H1 (cell line): ENCODE measurements around the gene VARS2. TPM values are rescaled to one million over a fixed set of nuclear protein-coding genes. Genes with fewer than 3 reads are reported as not detected.

Source experiments
- CTCF ChIA-PET: fragments of 300-600 bp; sonication (Branson Sonifier 250); formaldehyde crosslinking; loops from one replicate; lab custom pipeline; 2021; ENCODE audit not compliant: partially characterized antibody; lab: Charles Lee
- POLR2A ChIA-PET: fragments of 300-600 bp; sonication (Branson Sonifier 250); formaldehyde crosslinking; loops from one replicate; lab custom pipeline; 2021; ENCODE audit warnings: inconsistent platforms; ENCODE audit not compliant: partially characterized antibody; lab: Charles Lee
- DNase-seq, 2 experiments: peaks; one replicate each; pipeline versions ENCODE4 v3.0.0 to v3.0.0-alpha.2; 2010 to 2022; ENCODE audit warnings: low spot score in 2 of 2, low read depth in 1 of 2, mixed read lengths in 1 of 2
- FAIRE-seq: peaks from 2 replicates; lab custom pipeline; 2011; peaks lifted over from hg19 to GRCh38; lab: Jason Lieb, UNC
- H2AFZ ChIP-seq: 2 replicates; pipeline ENCODE4 v1.8.1; 2012; ENCODE audit warnings: low read length, inconsistent platforms
- H2AK5ac ChIP-seq: 2 replicates; pipeline ENCODE4 v1.6.1; 2013; ENCODE audit warnings: low read depth, low read length
- H2BK120ac ChIP-seq: replicated peaks from 2 replicates; pipeline ENCODE3; 2013; ENCODE audit warnings: low read depth, low read length, inconsistent platforms
- H2BK12ac ChIP-seq: 2 replicates; pipeline ENCODE4 v1.6.1; 2013; ENCODE audit warnings: low read depth, low read length
- H2BK15ac ChIP-seq: 2 replicates; pipeline ENCODE4 v1.6.1; 2013; ENCODE audit warnings: low read length
- H2BK20ac ChIP-seq: 2 replicates; pipeline ENCODE4 v1.6.1; 2013; ENCODE audit warnings: low read length
- H2BK5ac ChIP-seq: 2 replicates; pipeline ENCODE4 v1.6.1; 2013; ENCODE audit warnings: low read depth, low read length
- H3K14ac ChIP-seq: 2 replicates; pipeline ENCODE4 v1.6.1; 2013; ENCODE audit warnings: inconsistent platforms; ENCODE audit not compliant: insufficient read length
- H3K18ac ChIP-seq: 2 replicates; pipeline ENCODE4 v1.6.1; 2013; ENCODE audit warnings: low read length; ENCODE audit errors: extremely low read depth
- H3K23ac ChIP-seq: 2 replicates; pipeline ENCODE4 v1.6.1; 2013; ENCODE audit warnings: inconsistent platforms; ENCODE audit not compliant: insufficient read length
- H3K23me2 ChIP-seq: 2 replicates; pipeline ENCODE4 v1.6.1; 2013; ENCODE audit warnings: low read depth, low read length
- H3K27ac ChIP-seq: 2 replicates; pipeline ENCODE4 v1.6.1; 2011; ENCODE audit warnings: low read depth, low read length, inconsistent platforms
- H3K27me3 ChIP-seq, 4 experiments: replicated peaks in 1 of 4; 1 replicate in 1 of 4; 2 replicates in 3 of 4; pipeline versions ENCODE4 v1.6.1 to v1.8.1; 2011 to 2013; ENCODE audit warnings: low read length in 3 of 4, mild to moderate bottlenecking in 3 of 4, inconsistent platforms in 2 of 4, mixed read lengths in 2 of 4, moderate library complexity in 1 of 4; ENCODE audit not compliant: control insufficient read depth in 3 of 4, insufficient read depth in 3 of 4; ENCODE audit errors: extremely low read depth in 1 of 4
- H3K36me3 ChIP-seq, 4 experiments: 2 replicates each; pipeline versions ENCODE4 v1.6.1 to v1.8.1; 2011 to 2013; ENCODE audit warnings: mild to moderate bottlenecking in 4 of 4, low read length in 3 of 4, moderate library complexity in 2 of 4, control low read depth in 1 of 4, inconsistent platforms in 1 of 4; ENCODE audit not compliant: insufficient read depth in 4 of 4, control insufficient read depth in 2 of 4
- H3K4ac ChIP-seq: replicated peaks from 2 replicates; pipeline ENCODE3; 2013; ENCODE audit warnings: low read length, low read depth, mixed read lengths, inconsistent platforms; ENCODE audit not compliant: insufficient read length
- H3K4me1 ChIP-seq, 4 experiments: replicated peaks in 1 of 4; 1 replicate in 1 of 4; 2 replicates in 3 of 4; pipeline versions ENCODE4 v1.6.1 to v1.8.1; 2011 to 2013; ENCODE audit warnings: low read length in 3 of 4, inconsistent platforms in 2 of 4, mixed read lengths in 1 of 4; ENCODE audit not compliant: insufficient read depth in 4 of 4, control insufficient read depth in 3 of 4
- H3K4me2 ChIP-seq, 2 experiments: 2 replicates each; pipeline versions ENCODE4 v1.6.1 to v1.8.1; 2011 to 2013; ENCODE audit warnings: low read depth in 2 of 2, low read length in 2 of 2, control low read depth in 1 of 2, inconsistent platforms in 1 of 2, mild to moderate bottlenecking in 1 of 2; ENCODE audit not compliant: insufficient read depth in 1 of 2
- H3K4me3 ChIP-seq, 4 experiments: fragments of 200-600, 300-600 bp in 1 of 4; sonication (generic), shearing (Covaris generic), sonication (Bioruptor Twin) in 1 of 4; 2 replicates each; pipeline versions ENCODE4 v1.5.1 to v1.8.1; 2011 to 2016; ENCODE audit warnings: low read length in 4 of 4, low read depth in 3 of 4, control low read depth in 2 of 4, inconsistent platforms in 2 of 4, mild to moderate bottlenecking in 2 of 4, mixed read lengths in 1 of 4, moderate library complexity in 1 of 4; ENCODE audit not compliant: insufficient read depth in 2 of 4; ENCODE audit errors: extremely low read depth in 1 of 4
- H3K56ac ChIP-seq: replicated peaks from 2 replicates; pipeline ENCODE3; 2013; ENCODE audit warnings: low read depth, mild to moderate bottlenecking, mixed read lengths, low read length, inconsistent platforms; ENCODE audit not compliant: insufficient read length
- H3K79me1 ChIP-seq: 2 replicates; pipeline ENCODE4 v1.6.1; 2013; ENCODE audit warnings: low read depth, low read length, control low read depth
- H3K79me2 ChIP-seq, 2 experiments: 2 replicates each; pipeline versions ENCODE4 v1.6.1 to v1.8.1; 2012 to 2013; ENCODE audit warnings: low read length in 2 of 2, mild to moderate bottlenecking in 2 of 2, inconsistent platforms in 1 of 2; ENCODE audit not compliant: insufficient read depth in 2 of 2, control insufficient read depth in 1 of 2
- H3K9ac ChIP-seq, 4 experiments: replicated peaks in 1 of 4; 1 replicate in 1 of 4; 2 replicates in 3 of 4; pipeline versions ENCODE4 v1.6.1 to v1.8.1; 2011 to 2013; ENCODE audit warnings: low read depth in 3 of 4, low read length in 3 of 4, control low read depth in 2 of 4, mild to moderate bottlenecking in 2 of 4, moderate library complexity in 2 of 4, inconsistent platforms in 1 of 4; ENCODE audit errors: extremely low read depth in 1 of 4
- H3K9me3 ChIP-seq, 2 experiments: 2 replicates each; pipeline versions ENCODE4 v1.6.1 to v1.8.1; 2012 to 2013; ENCODE audit warnings: mild to moderate bottlenecking in 2 of 2, moderate library complexity in 2 of 2, control low read depth in 1 of 2, inconsistent platforms in 1 of 2, low read depth in 1 of 2, low read length in 1 of 2, mixed read lengths in 1 of 2; ENCODE audit not compliant: insufficient read depth in 2 of 2
- H4K20me1 ChIP-seq, 2 experiments: replicated peaks in 1 of 2; 2 replicates each; pipeline versions ENCODE3 to v1.8.1; 2011 to 2013; ENCODE audit warnings: inconsistent platforms in 2 of 2, low read length in 2 of 2, mild to moderate bottlenecking in 1 of 2; ENCODE audit not compliant: insufficient read depth in 2 of 2, control insufficient read depth in 1 of 2
- H4K5ac ChIP-seq: 2 replicates; pipeline ENCODE4 v1.6.1; 2013; ENCODE audit warnings: low read length, low read depth, mixed read lengths, inconsistent platforms; ENCODE audit not compliant: insufficient read length
- H4K8ac ChIP-seq: 2 replicates; pipeline ENCODE4 v1.8.0; 2013; ENCODE audit warnings: mild to moderate bottlenecking, moderate library complexity, low read length, inconsistent platforms; ENCODE audit not compliant: insufficient read depth; ENCODE audit errors: extremely low read depth
- H4K91ac ChIP-seq: replicated peaks from 2 replicates; pipeline ENCODE3; 2013; ENCODE audit warnings: low read length, mixed read lengths, inconsistent platforms; ENCODE audit not compliant: insufficient read length
- CTBP2 ChIP-seq: IDR thresholded peaks from 2 replicates; pipeline ENCODE4 v1.7.0; 2011; ENCODE audit warnings: borderline replicate concordance, mild to moderate bottlenecking, moderate library complexity, mixed read lengths, low read length; ENCODE audit not compliant: insufficient read depth, insufficient read length
- GTF2F1 ChIP-seq: IDR thresholded peaks from 2 replicates; pipeline ENCODE4 v1.6.1; 2012; ENCODE audit warnings: low read depth, low read length, improper control_type of control experiment, borderline replicate concordance
- HDAC2 ChIP-seq, 2 experiments: fragments of 300-600 bp in 1 of 2; sonication (generic) in 1 of 2; IDR thresholded peaks; 2 replicates each; pipeline ENCODE4 v1.6.1; 2011 to 2012; ENCODE audit warnings: low read depth in 2 of 2, low read length in 2 of 2, mild to moderate bottlenecking in 2 of 2, moderate library complexity in 2 of 2, borderline replicate concordance in 1 of 2, inconsistent platforms in 1 of 2
- JUN ChIP-seq: IDR thresholded peaks from 2 replicates; pipeline ENCODE4 v1.6.1; 2011; ENCODE audit warnings: low read depth, mild to moderate bottlenecking, improper control_type of control experiment, low read length
- PHF8 ChIP-seq: fragments of 200-600 bp; sonication (generic); conservative IDR thresholded peaks from 2 replicates; pipeline ENCODE4 v1.7.1; 2012; ENCODE audit warnings: low read depth, mild to moderate bottlenecking, inconsistent platforms, low read length, moderate library complexity
- POLR2AphosphoS5 ChIP-seq: IDR thresholded peaks from 2 replicates; pipeline ENCODE4 v1.6.1; 2011; ENCODE audit warnings: low read depth, low read length
- SIN3A ChIP-seq, 2 experiments: IDR thresholded peaks in 1 of 2; conservative IDR thresholded peaks in 1 of 2; 2 replicates each; pipeline ENCODE4 v1.6.1; 2011 to 2012; ENCODE audit warnings: low read length in 2 of 2, improper control_type of control experiment in 1 of 2, low read depth in 1 of 2, mild to moderate bottlenecking in 1 of 2
- SP2 ChIP-seq: IDR thresholded peaks from 2 replicates; pipeline ENCODE4 v1.6.1; 2012; ENCODE audit warnings: mild to moderate bottlenecking, low read length, inconsistent platforms
- TCF12 ChIP-seq: IDR thresholded peaks from 2 replicates; pipeline ENCODE4 v1.6.1; 2011; ENCODE audit warnings: low read depth, mild to moderate bottlenecking, low read length
- WGBS, 2 experiments: shearing (Covaris generic) in 1 of 2; methylation state at CpG; one replicate each; pipeline versions ENCODE4 v1.1.6 to v1.1.7; 2013 to 2015; ENCODE audit warnings: low lambda C conversion rate in 2 of 2, mixed read lengths in 2 of 2, inconsistent platforms in 1 of 2, low coverage in 1 of 2, missing lambda C conversion rate in 1 of 2; ENCODE audit not compliant: insufficient replicate concordance in 2 of 2, insufficient coverage in 1 of 2, insufficient read length in 1 of 2; ENCODE audit errors: extremely low coverage in 1 of 2, missing lambda C conversion rate in 1 of 2; 5-methylcytosine and 5-hydroxymethylcytosine counted together
- polyA plus RNA-seq, 7 experiments: library from polyadenylated mRNA; depleted of rRNA in 3 of 7; stranded (reverse) in 5 of 7; unstranded in 2 of 7; fragments of >200 nt in 5 of 7; fragments of 200-250 nt in 2 of 7; gene quantifications; 1 replicate in 5 of 7; 2 replicates in 1 of 7; 4 replicates in 1 of 7; pipeline versions ENCODE4 v1.2.1 to v1.2.3, GENCODE V29; 2011 to 2013; ENCODE audit warnings: missing spikeins in 2 of 7, mixed read lengths in 2 of 7
- total RNA-seq: library from RNA; stranded (reverse); fragmentation: NEBNext Ultra II Directional; extraction: Animal tissue kit (Norgen Biotek cat#: 25700); gene quantifications from 2 replicates; pipeline ENCODE4 v1.2.1, GENCODE V29; 2021

Gene VARS2
- total and polyA plus RNA-seq, 2 of the 8 experiments (the other 6 are each of a cell fraction or from before 2014, with no cell fraction given), result 26.8 to 47.7 TPM

- 1% methylated on average over 15 of the region's 62 CpGs; no CpG with 5 or more reads in 1 of the 2 experiments for WGBS, 2 experiments
- Histone ChIP-seq H2BK12ac (peak within 1 kb of the TSS; percentile 65), H3K36me3 (peaks cover under 1 to 5% (median 3%) of the 10 kb centered on the region in 4 experiments; a peak in 4 of 8 replicates), H3K56ac (peak within 1 kb of the TSS; percentile 72), H3K27me3 (no peaks in the 10 kb centered on the region), H3K4me3 (peak within 1 kb of the TSS; percentile 57 to 86 (median 80)), H3K79me1 (peaks cover 15% of the 10 kb centered on the region), H3K4ac (peak within 1 kb of the TSS; percentile 91), H3K9ac (peak within 1 kb of the TSS; percentile 57 to 73 (median 69)), H3K23ac (no peak within 1 kb of the TSS), H4K8ac (no peak within 1 kb of the TSS; the same call in none of the 2 replicates), H3K4me1 (peaks cover 12 to 52% (median 37%) of the 10 kb centered on the region in 4 experiments), H3K9me3 (no peaks in the 10 kb centered on the region), H4K5ac (peak within 1 kb of the TSS; percentile 84), H2AK5ac (peak within 1 kb of the TSS; percentile 57; the same call in 1 of the 2 replicates), H2BK5ac (peak within 1 kb of the TSS; percentile 96), H4K91ac (peak within 1 kb of the TSS; percentile 57), H2BK15ac (peak within 1 kb of the TSS; percentile 97; the same call in 1 of the 2 replicates), H4K20me1 (peaks cover 0 to 14% of the 10 kb centered on the region in 2 experiments), H2AFZ (no peak within 1 kb of the TSS), H2BK120ac (peak within 1 kb of the TSS; percentile 58), H3K27ac (peak within 1 kb of the TSS; percentile 86), H2BK20ac (peak within 1 kb of the TSS; percentile 87; the same call in 1 of the 2 replicates), H3K23me2 (peaks cover 38% of the 10 kb centered on the region), H3K18ac (peak within 1 kb of the TSS; percentile 99), H3K4me2 (peak within 1 kb of the TSS; percentile 92 to 94), H3K14ac (peak within 1 kb of the TSS; percentile 7), H3K79me2 (peaks cover 7 to 62% of the 10 kb centered on the region in 2 experiments)
- peak in 1 of 2 experiments; percentile 76 for DNase-seq
- ChIA-PET POLR2A (interaction anchor here (0.8 to 19.5 kb wide), 20 partner anchors 10 to 288 kb away, joined by 3 to 452 read pairs (median 4); partner anchors contain the start of genes FLOT1, GTF2H4, IER3 and MDC1), CTCF (interaction anchor here (1.0 to 29.0 kb wide), 10 partner anchors 8 to 205 kb away, joined by 4 to 610 read pairs (median 16); partner anchors contain the start of gene VARS2)
- no peak for FAIRE-seq
- TF ChIP-seq PHF8, result 0 out of 2 replicates have a peak, but pooled peaks have one; percentile 12
- TF ChIP-seq TCF12, result no peak
- TF ChIP-seq GTF2F1, result no peak
- 0 out of 2 replicates have a peak, but pooled peaks have one; percentile 33 for TF ChIP-seq POLR2AphosphoS5
- no peak for TF ChIP-seq JUN
- TF ChIP-seq SIN3A (conservative IDR thresholded peaks at IDR 0.05 in 1 of 2, IDR thresholded peaks at IDR 0.05 in 1 of 2; ENCODE audit: low read depth in 1 of 2, low read length in 2 of 2), result peak in 1 of 2 experiments; percentile 17; a peak in 1 of 4 replicates
- 0 out of 4 replicates have a peak, but pooled peaks of 1 of the 2 experiments have one; percentile 30 for TF ChIP-seq HDAC2 (IDR thresholded peaks at IDR 0.05; ENCODE audit: borderline replicate concordance in 1 of 2, low read depth in 2 of 2, low read length in 2 of 2)
- TF ChIP-seq CTBP2, result peak; percentile 15
- TF ChIP-seq SP2, result no peak
These were observed 30.1 kb upstream of the VARS2 start, which contains the start of gene DDR1 for GRCh38 chr6:30883685-30884520. DDR1 (plus strand) TSS chr6:30884519; CDS start chr6:30888730, 4,211 bp downstream.
